Mucosa of gallbladder (tissue), 1 donor: ENCODE measurements around the gene GRAMD1B. TPM values are rescaled to one million over a fixed set of nuclear protein-coding genes. Genes with fewer than 3 reads are reported as not detected.

Experiments used
- DNase-seq: peaks from one replicate; pipeline ENCODE4 v3.0.0-alpha.2; 2020; ENCODE audit warnings: low spot score
- total RNA-seq: library from RNA; stranded (reverse); gene quantifications from one replicate; pipeline ENCODE4 v1.2.1, GENCODE V29; 2021
- donor health status: DM: no; HTN: no; CAD: no.

Gene GRAMD1B
- total RNA-seq, 1 donor from 2014 or later = 118 TPM

DNA sequence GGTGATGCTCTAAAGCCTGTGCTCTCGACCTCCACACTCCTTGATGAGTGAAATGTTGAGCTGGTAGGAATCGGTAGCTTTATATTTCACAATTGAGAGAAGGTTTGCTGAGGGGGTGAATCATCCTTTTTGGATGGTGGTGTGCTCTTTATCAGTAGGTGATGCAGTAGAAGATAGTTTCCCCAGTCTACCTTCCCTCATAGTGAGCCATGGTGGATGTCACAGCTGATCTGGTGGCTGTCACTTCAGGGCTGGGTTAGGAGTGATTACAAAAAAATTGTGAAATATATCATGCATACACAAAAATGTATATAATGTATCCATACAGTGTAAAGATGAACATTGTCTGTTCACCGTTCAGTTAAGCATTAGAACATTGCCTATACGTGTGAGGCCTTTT lies 105.3 kb downstream of the GRAMD1B start:
- no peak for DNase-seq

DNA sequence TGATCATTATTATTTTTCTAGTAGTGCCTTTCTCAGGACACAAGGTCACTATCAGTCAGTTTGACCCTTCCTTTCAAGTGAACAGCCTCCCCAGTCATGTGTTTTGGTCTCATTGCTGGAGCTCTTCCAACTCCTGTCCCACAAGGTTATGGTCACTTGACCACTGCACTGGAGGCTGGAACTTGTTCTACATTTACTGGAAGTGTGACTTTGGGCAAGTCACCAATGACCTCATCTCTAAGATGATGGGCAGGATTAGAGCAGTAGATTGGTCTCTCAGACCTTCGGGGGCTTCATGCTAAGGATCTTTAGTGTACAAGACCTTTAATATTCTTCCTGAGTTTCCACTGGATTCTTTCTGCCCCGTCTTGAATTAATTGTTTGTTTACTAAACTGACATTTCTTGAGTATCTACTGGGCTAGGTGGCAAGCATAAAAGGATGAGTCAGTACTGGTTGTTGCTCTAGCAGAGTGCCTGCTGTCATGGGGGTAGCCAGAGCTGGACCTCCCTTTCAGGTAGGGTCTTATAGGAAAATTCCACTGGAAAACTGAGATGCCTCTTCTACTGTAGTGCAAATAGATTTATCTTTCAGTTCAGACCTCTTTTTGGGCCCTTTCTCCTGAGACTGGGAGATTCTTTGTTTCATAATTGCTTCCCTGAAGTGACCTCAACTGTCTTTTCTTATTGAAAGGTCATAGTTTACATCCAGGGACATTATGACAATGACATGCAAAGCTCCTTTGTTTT lies 106.8 kb downstream of the GRAMD1B start:
- no peak for DNase-seq

DNA sequence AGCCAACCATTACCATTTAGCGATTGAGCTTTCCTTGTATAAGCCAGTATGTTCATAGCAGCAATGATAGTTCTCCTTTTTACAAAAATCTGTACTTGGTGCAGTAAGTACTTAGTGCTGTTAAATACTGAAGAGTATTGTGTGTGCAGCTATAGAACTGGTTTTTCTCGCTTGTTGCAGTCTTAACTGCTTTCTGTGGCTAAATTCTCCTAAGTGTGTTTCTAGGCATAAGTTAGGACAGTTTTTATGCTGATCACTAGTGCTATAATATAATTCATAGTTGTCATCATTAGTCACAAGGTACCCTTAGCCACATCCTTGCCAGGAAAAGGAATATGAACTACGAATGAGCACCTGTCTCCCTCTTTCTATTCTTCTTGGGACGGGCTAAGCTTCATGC lies 107.7 kb downstream of the GRAMD1B start:
- no peak for DNase-seq

DNA sequence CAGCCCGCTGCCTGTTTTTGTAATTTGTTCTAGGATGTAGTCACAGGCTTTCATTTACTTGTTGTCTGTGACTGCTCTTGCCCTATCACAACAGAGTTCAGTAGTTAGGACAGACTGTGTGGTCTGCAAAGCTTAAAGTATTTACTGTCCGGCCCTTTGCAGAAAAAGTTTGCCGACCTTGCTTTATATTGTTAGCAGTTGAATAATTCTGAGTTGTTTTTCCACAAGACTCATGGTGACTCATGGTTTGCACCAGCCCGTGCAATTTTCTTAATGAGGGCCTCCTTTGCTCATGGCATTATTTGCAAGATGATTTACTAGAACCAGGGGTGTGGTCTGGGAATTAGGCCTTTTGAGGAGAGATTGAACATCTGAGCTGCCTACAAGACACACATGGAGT lies 113.7 kb downstream of the GRAMD1B start:
- no peak for DNase-seq

DNA sequence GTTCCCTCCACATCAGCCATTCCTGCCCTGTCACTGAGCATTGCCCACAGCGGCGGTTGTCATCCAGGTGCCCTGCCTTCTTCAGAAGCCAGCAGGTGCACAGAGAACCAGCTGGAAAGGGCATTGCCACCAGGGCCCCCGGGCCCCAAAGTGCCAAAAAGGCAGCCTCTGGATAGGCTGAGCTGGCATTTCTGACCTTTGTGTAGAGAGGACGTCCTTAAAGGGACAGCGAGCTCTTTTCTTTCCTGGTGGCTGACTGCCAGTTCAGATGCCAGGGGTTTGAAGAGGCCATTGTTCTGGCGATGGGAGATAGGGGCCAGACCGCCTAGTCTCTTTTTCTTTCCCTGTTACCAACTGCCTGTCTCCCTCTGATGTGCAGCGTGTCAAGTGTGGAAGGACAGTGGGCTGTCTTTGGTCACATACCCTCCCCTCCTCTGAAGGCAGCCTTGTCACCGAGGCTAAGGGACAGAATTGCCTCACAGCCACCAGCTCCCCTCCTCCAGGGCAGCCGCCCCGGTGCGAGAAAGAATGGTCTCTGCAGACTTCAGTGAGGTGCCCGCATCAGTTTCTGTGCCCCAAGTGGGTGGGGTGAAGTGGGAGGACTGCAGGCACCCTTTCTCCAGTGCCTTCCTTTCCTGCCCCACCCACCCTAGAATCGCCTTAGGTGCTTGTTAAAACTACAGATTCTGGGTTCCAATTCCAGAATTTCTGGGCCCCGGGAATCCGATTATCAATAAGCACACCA lies 114.7 kb downstream of the GRAMD1B start:
- no peak for DNase-seq

DNA sequence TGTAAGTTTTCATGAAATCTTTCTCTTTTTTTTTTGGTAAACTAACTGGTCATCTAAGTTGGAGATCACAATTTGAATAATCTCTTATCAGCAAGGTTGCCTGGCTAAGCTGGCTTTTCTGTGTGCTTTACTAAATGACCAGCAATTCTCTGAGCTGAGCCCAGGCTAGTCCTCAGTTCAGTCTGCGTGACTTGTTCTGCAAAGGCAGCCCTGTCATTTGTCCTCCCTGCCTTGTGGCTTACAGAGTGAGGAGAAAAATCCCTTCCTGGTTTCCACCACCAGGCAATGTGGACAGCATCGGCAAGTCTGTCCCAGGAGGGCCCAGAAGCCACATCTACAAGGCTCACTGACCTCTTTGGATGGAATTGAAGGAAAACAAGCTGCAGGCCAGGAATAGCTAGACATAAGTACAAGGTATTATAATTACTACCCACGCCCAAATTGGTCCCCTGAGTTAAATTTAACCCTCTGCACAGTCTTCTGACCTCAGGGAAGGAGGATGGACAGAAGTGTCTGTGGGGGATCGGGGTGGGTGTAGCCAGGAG lies 115.7 kb downstream of the GRAMD1B start:
- no peak for DNase-seq

DNA sequence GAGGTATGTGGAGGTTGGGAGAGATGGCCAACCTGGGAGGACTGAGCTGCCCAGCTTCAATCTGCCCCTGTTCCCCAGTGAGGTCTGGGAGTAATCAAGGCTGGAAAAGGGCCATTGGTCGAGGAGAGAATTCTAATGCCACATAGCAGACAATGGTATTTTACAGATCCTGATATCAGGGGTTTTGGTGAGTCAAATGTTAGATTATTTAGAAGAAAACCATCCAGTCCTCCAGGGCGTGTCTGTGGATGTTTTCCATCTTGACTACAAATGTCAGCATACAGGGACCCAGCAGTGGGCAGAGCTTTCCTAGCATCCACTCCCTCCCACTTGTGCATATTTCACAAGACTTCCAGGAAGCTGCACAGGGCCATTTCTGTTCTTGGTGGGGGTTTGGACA lies 116.4 kb downstream of the GRAMD1B start:
- DNase-seq = no peak

DNA sequence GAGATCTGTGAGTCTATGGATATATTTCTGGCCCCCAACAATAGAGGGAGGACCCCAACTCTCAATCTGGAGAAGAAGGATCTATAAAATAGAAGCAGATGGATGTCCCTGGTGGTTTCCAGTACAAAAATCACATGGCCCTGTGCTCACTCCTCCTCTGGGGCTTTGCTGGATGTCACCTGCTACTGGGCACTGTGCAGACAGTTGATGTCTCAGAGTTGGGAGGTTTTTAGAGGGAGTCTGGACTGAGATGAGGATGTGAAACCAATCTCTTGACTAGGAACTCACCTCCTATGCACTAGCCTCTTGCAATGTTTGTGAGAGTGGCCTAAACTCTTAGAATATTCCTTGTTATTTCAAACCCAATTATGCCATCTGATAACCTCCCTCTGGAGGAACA lies 117.1 kb downstream of the GRAMD1B start:
- no peak for DNase-seq

DNA sequence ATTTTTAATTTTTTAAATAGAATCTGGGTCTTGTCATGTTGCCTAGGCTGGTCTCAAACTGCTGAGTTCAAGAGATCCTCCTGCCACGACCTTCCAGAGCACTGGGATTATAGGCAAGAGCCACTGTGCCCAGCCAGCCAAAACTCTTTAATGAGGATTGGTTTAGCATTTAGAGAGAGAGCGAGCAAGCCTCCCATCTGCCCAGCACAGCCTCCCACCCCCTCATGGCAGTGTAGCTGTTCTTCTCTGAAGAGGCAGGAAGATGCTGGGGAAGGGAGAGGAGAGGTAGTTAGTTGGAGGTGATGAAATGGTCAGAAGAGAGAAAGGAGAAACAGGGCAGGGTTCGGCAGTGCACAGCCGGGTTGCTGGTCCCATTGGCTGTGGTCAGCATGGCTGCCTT lies 118.7 kb downstream of the GRAMD1B start:
- DNase-seq = no peak

DNA sequence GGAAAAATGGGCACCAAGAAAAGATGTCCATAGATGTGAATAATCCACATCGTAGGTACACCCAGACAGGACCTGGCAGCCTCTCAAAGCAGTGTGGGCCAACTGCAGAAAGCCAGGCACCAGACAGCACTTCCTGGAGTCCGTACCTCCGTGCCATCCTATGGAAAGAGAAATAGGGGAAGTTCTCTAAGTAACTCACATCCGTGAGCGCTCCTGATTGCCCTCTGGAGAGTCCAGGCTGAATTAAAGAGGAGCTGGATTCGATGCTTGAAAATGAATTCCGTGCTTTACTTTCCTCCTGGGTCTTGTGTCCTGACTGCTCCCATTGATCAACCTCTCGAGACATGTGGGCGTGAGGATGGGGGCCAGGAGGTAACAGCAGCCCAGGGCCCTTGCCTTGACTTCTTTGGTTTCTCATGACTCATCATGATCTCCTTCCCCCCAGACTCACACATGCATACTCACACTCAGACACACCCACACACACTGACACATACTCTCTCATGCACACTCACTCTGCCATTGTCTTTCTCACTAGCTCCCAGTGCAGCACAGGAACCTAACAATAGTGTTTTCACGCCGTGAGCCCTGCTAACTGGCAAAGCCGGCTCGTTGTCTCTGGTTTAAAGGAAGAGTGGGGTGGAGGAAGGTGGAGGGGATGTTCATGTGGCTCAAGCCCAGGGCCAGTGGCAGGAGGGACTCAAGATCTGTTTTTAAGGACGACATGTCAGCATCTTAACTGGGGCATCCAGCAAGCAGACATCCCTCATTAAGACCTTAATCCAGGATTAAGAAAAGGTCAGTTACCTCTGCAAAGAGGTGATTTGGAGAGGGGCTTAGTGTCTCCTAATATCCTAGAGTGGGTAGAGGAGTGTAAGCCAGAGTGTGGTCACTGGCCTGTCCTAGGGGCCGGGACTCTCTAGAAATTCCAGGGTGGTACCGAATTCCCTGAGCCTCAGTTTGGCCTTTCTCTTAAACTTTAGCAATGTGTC lies 120.2 kb downstream of the GRAMD1B start:
- DNase-seq = no peak

DNA sequence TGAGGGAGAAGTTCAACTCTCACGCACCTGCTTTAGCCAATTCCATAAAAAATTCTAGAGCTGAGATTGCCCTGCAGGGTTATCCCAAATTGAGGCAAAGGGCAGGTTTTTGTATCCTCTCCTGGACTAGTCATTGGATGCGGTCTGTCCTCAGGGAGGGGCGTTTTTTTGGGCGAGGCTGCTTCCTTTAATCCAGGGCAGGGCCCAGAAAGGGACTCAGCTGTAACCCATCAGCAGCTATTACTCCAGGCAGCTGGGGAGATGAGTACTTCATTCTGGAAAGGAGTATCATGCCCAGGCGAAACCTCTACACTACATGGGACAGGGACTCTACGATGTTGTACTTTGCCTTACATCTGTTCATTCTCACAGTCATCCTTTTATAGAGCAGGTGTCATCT lies 121.0 kb downstream of the GRAMD1B start:
- DNase-seq = no peak

DNA sequence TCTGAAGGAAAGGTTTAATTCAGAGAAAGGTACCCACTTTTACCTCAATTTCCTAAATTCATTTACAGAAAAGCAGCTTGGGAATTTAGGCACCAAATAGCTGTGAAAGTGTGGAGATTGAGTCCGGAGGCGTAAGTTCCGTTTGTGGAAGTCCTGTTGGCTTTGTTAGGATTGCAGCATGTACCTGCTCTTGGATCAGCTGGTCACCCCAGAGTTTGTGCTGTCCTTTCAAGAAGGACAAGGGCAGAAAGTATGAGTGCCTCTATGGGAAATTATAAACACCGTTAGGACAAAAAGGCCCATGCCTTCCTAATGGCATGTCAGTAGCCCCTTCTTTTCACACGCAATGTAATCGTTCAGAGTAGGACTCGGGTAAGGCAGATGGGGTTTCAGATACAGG lies 126.6 kb downstream of the GRAMD1B start:
- DNase-seq = no peak

DNA sequence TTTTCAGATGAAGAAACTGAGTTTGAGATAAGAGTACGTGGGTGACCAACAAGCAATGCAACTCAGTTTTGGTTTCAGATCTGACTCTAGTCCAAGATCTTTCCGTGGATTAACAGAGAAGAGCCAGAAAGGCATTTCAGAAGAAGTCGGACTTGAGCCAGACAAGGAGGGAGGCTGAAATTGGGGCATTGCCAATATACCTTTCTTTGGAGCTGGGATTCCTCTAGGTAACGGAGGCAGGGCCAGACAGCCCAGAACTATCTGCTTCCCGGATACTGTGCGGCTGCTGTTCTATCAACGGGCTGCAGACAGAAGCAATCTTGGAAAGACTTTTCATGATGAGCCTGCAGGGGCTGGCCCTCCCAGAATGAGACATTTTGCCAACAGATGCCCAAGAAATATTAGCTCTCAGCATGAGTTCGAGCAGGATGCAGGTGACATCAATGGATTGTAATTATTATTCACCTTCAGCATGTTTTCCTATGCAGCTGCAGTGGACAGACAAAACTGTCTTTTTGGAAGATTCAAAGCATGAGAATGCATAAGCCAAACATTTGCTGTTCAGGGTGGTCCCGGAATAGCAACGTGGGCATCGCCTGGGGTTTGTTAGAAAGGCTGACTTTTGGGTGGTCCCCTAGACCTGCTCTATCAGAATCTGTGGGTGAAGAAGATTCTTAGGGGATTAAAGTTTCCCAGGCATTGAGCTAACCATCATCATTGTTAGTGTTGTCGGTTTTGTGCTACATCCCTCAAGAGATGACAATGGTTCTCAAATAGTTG lies 128.7 kb downstream of the GRAMD1B start:
- no peak for DNase-seq

DNA sequence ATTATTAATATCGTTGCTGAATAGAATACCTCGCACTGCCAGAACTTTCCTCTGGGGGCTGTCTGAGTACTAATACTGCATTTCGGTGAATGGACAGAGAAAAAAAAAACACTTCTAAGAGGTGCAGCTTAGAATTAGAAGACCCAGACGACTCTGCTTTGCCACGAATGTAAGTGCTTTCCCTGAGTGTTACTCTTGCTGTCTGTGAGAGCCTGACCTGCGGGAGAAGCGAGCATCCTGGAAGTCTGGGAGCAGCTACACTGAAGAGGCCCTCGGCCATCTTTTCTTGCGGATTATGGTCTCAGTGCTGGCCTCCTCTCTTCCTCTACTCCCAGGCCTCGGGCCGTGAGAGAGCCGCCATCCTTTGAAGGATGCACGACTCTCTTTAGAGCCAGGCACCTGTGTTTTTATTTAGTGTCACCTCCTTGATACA lies 129.5 kb downstream of the GRAMD1B start:
- DNase-seq = no peak

DNA sequence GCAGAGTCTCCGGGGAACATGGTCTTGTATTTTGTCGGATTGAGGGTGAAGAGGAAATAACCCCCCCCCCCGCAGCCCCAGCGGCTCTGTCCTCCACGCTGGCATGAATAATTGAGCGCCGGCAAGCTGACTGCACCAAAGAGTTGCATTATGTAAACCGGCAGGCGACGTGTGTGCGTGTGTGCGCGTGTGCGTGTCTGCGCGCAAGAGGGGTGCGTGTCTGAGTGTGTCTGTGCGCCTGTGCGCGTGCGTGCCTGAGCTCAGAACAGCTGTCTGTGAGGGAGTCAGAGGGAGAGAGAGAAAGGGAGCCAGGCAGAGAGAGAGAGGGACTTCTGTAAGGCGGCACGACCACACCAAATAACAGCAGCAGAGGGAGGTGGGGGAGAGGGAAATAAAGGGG lies 129.9 kb downstream of the GRAMD1B start:
- DNase-seq = peak; percentile 44

DNA sequence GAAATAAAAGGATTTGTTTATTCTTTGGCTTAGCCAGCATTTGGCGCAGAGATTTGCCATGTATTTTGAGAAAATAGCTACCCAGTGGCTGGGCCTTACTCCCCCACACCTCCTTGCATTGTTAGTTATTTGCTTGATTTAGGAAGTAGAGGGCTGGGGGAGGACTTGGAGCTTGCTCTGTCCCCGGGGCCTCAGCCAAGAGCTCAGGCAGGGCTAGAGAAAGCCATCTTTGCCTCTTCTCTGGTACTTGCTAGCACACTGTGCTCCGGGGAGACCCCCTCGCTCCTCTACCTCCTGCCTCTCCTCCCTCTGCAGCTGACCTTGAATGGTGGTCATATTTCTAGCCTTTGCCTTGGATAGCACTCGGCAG lies 131.3 kb downstream of the GRAMD1B start:
- no peak for DNase-seq

DNA sequence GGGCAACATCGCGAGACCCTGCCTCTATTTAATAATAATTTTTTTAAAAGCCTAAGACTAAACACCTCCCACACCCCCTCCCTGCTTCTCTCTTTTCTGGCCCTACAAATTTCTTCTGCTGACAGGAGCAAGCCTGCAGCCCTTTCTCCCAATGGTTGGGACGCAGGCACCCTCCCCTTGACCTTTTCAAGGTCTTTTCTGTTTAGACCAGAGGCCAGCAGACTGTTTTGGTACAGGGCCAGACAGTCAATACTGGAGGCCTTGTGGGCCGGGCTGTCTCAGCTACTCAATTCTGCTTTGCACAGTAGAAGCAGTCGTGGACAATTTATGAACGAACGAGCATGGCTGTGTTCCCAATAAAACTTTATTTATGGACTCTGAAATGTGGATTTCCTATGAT lies 132.1 kb downstream of the GRAMD1B start:
- DNase-seq = no peak

DNA sequence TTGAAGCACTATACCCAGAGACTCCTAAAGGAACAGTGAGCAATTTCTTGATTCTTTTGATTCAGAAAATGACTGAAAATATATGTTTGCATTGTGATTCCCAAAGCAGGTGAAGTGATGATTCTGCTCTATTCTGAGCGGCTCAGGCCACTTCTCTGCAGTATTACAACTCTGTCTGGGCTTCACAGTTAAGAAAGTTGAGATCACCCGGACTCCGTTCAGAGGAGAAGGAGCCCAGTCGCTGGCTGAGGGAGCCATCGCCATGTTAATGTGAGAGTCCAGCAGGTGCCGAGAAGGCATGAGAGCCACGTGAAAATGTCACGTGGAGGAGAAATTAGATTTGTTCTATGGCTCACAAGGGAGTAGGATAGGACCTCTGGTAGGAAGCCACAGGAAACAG lies 132.8 kb downstream of the GRAMD1B start:
- no peak for DNase-seq

DNA sequence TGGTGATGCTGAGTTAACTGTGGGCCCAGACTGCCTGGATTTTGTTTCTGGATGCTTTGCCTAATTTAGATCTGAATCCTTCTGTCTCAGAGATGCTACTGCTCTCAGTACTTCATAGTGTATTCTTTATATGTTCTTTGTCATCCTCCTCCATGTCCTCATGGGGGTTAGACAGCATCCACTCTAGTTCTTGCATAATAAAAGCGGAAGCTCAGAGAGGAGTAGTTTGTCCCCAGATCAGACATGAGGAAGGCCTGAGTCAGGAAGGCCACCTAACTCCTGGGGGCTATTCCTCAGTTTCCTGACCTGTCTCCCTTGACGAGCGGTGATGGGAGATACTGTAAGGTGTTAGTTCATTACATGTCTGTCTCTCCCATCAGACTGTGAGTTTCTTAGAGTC lies 134.2 kb downstream of the GRAMD1B start:
- DNase-seq = no peak

DNA sequence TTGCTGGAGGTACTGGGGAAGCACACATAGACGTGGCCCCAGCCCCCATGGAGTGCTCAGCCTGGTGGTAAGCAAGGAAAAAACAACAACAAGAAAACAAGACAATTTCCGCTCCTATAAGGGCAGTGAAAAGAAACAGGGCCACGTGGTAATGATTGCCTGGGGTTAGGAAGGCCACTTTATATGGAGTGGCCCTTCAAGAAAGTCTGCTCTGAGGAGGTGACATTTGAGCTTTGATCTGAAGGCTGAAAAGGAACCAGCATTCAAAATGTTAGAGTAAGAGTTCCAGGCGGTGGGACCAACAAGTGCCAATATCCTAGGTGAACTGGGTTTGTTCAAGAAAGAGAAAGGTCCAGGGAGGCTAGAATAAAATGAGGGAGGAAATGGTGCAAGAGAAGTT lies 136.8 kb downstream of the GRAMD1B start:
- DNase-seq = no peak

DNA sequence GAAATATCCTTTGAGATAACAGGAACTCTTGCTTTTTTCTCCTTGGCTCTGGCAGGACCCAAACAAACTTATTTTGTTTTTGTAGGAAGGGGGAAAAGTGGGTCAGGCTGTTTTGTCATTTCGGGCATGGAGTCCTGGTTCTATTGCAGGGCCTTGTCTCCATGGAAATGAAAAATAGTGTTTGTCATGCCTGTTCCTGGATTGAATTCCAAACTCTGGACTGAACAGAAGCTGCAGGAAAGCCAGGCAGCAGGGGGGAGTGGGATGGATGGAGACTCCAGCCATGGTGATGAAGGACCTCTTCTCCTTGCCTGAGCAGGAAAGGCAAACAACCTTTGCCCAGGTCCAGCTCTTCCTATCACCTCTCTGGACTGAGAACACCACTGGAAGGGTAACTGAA lies 137.4 kb downstream of the GRAMD1B start:
- no peak for DNase-seq
